SJCRH30 (cell line): ENCODE measurements around the gene SRSF3. TPM values are rescaled to one million over a fixed set of nuclear protein-coding genes. Genes with fewer than 3 reads are reported as not detected.

Source experiments
- DNase-seq, 2 experiments: peaks; one replicate each; pipeline ENCODE4 v3.0.0-alpha.2; 2015 to 2020
- H3K27ac ChIP-seq: fragments of 250-450 bp; sonication (Bioruptor Pico); 2 replicates; pipeline ENCODE4 v1.5.1; 2020; ENCODE audit warnings: mild to moderate bottlenecking, moderate library complexity
- H3K27me3 ChIP-seq: fragments of 250-450 bp; sonication (Bioruptor Pico); 2 replicates; pipeline ENCODE4 v1.5.1; 2020; ENCODE audit warnings: mild to moderate bottlenecking, moderate library complexity
- H3K36me3 ChIP-seq: fragments of 250-450 bp; sonication (Bioruptor Pico); 2 replicates; pipeline ENCODE4 v1.5.1; 2020; ENCODE audit warnings: mild to moderate bottlenecking, moderate library complexity
- H3K4me1 ChIP-seq: fragments of 250-450 bp; sonication (Bioruptor Pico); 2 replicates; pipeline ENCODE4 v1.5.1; 2020; ENCODE audit warnings: mild to moderate bottlenecking, moderate library complexity
- H3K4me3 ChIP-seq: fragments of 250-450 bp; sonication (Bioruptor Pico); 2 replicates; pipeline ENCODE4 v1.5.1; 2020; ENCODE audit warnings: mild to moderate bottlenecking, moderate library complexity
- H3K9me3 ChIP-seq: fragments of 250-450 bp; sonication (Bioruptor Pico); replicated peaks from 2 replicates; pipeline ENCODE4 v1.5.1; 2020; ENCODE audit warnings: mild to moderate bottlenecking, moderate library complexity
- total RNA-seq: library from RNA; depleted of rRNA; stranded (reverse); fragments of >200 nt; shearing (Covaris generic); gene quantifications from 2 replicates; pipeline ENCODE4 v1.2.3, GENCODE V29; 2014

The SRSF3 gene
- total RNA-seq, 1 experiment from 2014 or later = 493 TPM

DNA sequence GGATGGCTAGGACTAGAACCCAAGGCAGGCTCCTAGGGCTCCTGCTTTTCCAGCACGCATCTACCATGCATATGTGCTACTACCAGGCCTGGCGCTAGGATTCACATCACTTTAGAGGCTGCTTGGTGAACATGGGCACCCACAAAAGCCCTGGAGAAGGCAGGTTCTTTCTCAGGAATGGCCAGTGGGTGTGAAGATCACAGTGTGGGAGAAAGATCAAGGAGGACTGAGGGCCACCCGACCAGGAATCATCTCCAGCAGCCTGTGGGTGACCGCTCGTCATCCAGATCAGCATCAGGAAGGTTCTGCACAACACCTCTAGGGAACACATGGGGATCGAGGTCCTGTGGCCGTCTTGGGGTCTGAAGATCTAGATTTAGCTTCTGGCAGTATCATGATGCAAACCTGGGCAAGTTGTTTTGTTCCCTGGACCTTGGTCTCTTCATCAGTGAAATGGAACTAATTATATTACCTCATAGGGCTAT is 27.3 kb downstream of the SRSF3 start:
- Histone ChIP-seq H3K9me3 (no peaks in the 10 kb centered on the region), H3K27ac (no peak overlapping the region), H3K36me3 (no peaks in the 10 kb centered on the region), H3K4me1 (peaks cover 29% of the 10 kb centered on the region), H3K4me3 (no peak overlapping the region), H3K27me3 (no peaks in the 10 kb centered on the region)
- no peak for DNase-seq

DNA sequence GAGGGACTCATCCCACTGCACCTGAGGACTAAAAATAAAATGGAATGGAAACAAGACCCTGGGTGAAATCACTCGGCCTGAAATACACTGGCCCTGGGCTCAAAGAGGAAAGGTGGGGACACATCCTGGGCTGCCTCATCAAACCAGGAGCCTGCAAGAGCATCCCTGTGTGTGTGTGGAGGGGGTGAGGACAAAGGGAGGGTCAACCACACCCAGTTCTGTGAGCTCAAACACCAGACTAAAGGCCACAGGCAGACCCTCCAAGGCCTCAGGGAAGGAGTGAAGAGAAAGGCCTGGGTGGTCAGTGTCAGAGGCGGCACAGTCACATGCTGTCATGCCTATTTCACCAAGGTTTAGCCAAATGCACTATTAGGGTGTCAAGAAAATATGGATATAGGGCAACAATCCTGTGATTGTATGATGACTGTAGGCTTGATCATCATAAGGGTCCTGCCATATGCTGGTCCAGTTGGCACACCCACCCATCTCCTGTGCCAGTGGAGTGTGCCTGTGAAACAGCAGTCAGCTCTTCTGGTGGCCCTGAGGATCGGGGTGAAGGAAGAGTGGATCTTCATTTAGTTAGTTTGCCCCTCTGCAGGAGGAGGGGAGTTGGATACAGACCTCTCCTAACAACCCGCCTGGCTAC is 28.9 kb downstream of the SRSF3 start:
- H3K36me3 ChIP-seq = no peaks in the 10 kb centered on the region
- no peak overlapping the region for H3K27ac ChIP-seq
- H3K27me3 ChIP-seq = no peaks in the 10 kb centered on the region

DNA sequence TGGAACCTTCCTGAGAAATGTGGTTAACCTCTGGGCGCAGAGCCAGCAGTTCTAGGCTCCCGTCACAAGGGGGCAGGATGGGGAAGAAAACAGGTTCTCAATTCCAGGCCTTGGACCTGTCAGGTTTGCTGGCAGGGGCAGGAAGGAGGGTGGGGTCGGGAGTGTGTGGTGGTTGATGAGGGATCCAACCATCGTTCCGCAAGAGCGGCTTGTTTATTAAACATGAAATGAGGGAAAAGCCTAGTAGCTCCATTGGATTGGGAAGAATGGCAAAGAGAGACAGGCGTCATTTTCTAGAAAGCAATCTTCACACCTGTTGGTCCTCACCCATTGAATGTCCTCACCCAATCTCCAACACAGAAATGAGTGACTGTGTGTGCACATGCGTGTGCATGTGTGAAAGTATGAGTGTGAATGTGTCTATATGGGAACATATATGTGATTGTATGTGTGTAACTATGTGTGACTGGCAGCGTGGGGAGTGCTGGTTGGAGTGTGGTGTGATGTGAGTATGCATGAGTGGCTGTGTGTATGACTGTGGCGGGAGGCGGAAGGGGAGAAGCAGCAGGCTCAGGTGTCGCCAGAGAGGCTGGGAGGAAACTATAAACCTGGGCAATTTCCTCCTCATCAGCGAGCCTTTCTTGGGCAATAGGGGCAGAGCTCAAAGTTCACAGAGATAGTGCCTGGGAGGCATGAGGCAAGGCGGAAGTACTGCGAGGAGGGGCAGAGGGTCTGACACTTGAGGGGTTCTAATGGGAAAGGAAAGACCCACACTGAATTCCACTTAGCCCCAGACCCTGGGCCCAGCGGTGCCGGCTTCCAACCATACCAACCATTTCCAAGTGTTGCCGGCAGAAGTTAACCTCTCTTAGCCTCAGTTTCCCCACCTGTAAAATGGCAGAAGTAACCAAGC is 29.6 kb downstream of the SRSF3 start:
- no peak overlapping the region for H3K27ac ChIP-seq
- no peaks in the 10 kb centered on the region for H3K36me3 ChIP-seq
- DNase-seq = peak; percentile 79 to 91
- H3K4me1 ChIP-seq = peaks cover 27% of the 10 kb centered on the region
- H3K27me3 ChIP-seq = no peaks in the 10 kb centered on the region
- H3K4me3 ChIP-seq = no peak overlapping the region
- no peaks in the 10 kb centered on the region for H3K9me3 ChIP-seq

More for the DNA sequence above, 28.9 kb downstream of the SRSF3 start:
- H3K9me3 ChIP-seq = no peaks in the 10 kb centered on the region
- DNase-seq = no peak
- H3K4me3 ChIP-seq = no peak overlapping the region
- H3K4me1 ChIP-seq = peaks cover 27% of the 10 kb centered on the region

DNA sequence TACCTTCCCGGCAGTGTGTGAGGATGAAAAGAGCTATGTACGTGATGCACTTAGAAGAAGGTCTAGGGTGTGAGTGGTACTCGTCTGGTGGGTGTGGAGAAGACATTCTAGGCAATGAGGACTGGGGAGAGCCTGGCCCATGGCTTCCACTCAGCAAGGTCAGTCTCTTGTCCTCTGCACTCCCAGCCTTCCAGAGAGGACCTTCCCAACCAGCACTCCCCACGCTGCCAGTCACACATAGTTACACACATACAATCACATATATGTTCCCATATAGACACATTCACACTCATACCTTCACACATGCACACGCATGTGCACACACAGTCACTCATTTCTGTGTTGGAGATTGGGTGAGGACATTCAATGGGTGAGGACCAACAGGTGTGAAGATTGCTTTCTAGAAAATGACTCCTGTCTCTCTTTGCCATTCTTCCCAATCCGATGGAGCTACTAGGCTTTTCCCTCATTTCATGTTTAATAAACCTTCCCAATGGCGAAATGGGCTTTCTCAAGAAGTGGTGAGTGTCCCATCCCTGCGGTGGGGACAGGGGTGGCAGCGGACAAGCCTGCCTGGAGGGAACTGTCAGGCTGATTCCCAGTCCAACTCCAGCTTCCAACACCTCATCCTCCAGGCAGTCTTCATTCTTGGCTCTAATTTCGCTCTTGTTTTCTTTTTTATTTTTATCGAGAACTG is 30.4 kb downstream of the SRSF3 start:
- Histone ChIP-seq H3K4me1 (peaks cover 27% of the 10 kb centered on the region), H3K9me3 (no peaks in the 10 kb centered on the region), H3K4me3 (no peak overlapping the region), H3K27ac (peak overlapping the region; percentile 82), H3K36me3 (no peaks in the 10 kb centered on the region), H3K27me3 (no peaks in the 10 kb centered on the region)
- no peak for DNase-seq

DNA sequence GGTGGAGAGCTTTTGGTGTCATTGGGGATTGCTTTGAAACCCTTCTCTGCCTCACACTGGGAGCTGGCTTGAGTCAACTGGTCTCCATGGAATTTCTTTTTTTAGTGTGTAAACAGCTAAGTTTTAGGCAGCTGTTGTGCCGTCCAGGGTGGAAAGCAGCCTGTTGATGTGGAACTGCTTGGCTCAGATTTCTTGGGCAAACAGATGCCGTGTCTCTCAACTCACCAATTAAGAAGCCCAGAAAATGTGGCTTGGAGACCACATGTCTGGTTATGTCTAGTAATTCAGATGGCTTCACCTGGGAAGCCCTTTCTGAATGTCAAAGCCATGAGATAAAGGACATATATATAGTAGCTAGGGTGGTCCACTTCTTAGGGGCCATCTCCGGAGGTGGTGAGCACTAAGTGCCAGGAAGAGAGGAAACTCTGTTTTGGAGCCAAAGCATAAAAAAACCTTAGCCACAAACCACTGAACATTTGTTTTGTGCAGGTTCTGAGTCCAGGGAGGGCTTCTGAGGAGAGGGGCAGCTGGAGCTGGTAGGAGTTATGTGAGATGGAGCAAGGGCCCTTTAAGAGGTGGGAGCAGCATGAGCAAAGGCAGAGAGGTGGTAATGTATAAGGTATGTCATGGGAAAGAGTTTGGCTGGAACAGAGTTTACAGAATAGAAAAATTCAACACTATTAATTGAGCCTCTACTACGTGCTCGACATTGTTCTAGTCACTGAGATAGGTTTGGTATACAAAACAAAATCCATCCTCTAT is 31.2 kb downstream of the SRSF3 start:
- peaks cover 27% of the 10 kb centered on the region for H3K4me1 ChIP-seq
- H3K27me3 ChIP-seq = no peaks in the 10 kb centered on the region
- H3K4me3 ChIP-seq = no peak overlapping the region
- no peaks in the 10 kb centered on the region for H3K36me3 ChIP-seq
- peak overlapping the region; percentile 82 for H3K27ac ChIP-seq
- DNase-seq = peak; percentile 89 to 95
- H3K9me3 ChIP-seq = no peaks in the 10 kb centered on the region

DNA sequence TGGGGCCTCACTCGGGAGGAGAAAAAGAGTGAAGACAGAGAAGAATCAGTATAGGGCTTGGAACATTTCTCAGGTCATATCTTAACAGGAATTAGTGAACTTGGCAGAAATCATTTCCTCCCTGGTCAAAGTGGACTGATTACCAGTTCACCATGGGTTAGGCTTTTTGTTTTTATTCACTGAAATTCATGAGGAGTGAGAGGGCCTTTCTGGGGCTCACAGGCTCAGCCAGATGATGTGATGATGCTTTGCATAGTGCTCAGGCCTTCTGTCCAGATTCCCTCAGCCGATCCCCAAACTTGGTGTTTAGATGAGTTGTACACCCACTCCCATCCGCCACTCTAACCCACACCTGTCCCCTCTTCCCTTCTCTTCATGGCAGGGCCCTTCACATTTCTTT is 32.5 kb downstream of the SRSF3 start:
- DNase-seq = no peak
- Histone ChIP-seq H3K9me3 (no peaks in the 10 kb centered on the region), H3K36me3 (no peaks in the 10 kb centered on the region), H3K4me3 (no peak overlapping the region), H3K27ac (no peak overlapping the region), H3K4me1 (peaks cover 27% of the 10 kb centered on the region), H3K27me3 (no peaks in the 10 kb centered on the region)

DNA sequence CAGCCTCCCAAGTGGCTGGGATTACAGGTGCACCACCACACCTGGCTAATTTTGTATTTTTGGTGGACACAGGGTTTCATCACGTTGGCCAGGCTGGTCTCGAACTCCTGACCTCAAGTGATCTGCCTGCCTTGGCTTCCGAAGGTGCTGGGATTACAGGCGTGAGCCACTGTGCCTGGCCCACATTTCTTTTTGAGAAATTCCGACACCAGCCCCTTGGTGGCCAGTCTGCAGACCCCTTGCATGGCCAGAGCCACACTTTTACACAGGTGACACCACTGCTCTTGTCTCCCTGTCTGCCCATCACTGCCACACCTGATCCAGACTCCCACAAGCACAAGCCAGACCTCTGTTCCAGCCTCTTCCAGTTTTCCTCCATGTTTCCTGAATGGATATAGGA is 33.0 kb downstream of the SRSF3 start:
- no peaks in the 10 kb centered on the region for H3K9me3 ChIP-seq
- no peaks in the 10 kb centered on the region for H3K36me3 ChIP-seq
- H3K4me3 ChIP-seq = no peak overlapping the region
- no peak overlapping the region for H3K27ac ChIP-seq
- DNase-seq = no peak
- peaks cover 27% of the 10 kb centered on the region for H3K4me1 ChIP-seq
- H3K27me3 ChIP-seq = no peaks in the 10 kb centered on the region

GRCh38 chr6:36627801-36628246 is 33.7 kb downstream of the SRSF3 start:
- Histone ChIP-seq H3K4me1 (peaks cover 27% of the 10 kb centered on the region), H3K27ac (no peak overlapping the region)
- DNase-seq = peak in 1 of 2 experiments; percentile 54

DNA sequence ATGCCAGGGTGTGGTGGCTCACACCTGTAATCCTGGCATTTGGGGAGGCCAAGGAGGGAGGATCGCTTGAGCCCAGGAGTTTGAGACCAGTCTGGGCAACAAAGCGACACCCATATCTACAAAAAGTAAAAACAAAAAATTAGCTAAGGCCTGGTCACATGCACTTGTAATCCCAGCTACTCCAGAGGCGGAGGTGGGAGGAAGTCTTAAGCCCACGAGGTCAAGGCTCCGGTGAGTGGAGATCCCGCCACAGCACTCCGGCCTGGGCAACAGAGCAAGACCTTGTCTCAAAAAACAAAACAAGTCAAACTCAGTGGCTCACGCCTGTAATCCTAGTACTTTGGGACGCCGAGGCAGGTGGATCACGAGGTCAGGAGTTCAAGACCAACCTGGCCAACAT is 35.6 kb downstream of the SRSF3 start:
- DNase-seq = no peak
- peaks cover 24% of the 10 kb centered on the region for H3K4me1 ChIP-seq
- no peak overlapping the region for H3K4me3 ChIP-seq
- H3K36me3 ChIP-seq = no peaks in the 10 kb centered on the region
- no peaks in the 10 kb centered on the region for H3K9me3 ChIP-seq
- H3K27ac ChIP-seq = no peak overlapping the region
- H3K27me3 ChIP-seq = no peaks in the 10 kb centered on the region

More at GRCh38 chr6:36627801-36628246, 33.7 kb downstream of the SRSF3 start:
- Histone ChIP-seq H3K4me3 (no peak overlapping the region), H3K9me3 (no peaks in the 10 kb centered on the region), H3K27me3 (no peaks in the 10 kb centered on the region), H3K36me3 (no peaks in the 10 kb centered on the region)

GRCh38 chr6:36631326-36632011 is 37.3 kb downstream of the SRSF3 start:
- DNase-seq = peak in 1 of 2 experiments; percentile 30
- H3K9me3 ChIP-seq = no peaks in the 10 kb centered on the region
- H3K4me1 ChIP-seq = peaks cover 16% of the 10 kb centered on the region
- no peaks in the 10 kb centered on the region for H3K27me3 ChIP-seq
- H3K36me3 ChIP-seq = no peaks in the 10 kb centered on the region
- no peak overlapping the region for H3K4me3 ChIP-seq
- H3K27ac ChIP-seq = no peak overlapping the region

DNA sequence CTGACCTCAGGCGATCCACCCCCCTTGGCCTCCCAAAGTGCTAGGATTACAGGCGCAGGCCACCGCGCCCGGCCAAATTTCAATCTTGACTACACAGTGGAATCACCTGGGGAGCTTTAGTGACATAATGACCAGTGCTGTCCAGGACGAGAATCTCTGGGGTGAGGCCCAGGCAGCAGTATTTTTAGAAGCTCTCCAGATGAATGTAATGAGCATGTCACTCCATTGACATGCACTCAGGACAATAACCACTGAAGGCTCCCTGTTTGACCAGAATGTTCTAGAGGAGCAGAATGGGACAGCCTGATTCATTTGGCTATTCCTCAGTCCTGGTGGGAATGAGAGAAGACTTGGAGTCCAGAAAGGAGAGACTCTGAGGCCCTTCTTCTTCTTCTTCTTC is 39.2 kb downstream of the SRSF3 start:
- Histone ChIP-seq H3K27me3 (no peaks in the 10 kb centered on the region), H3K9me3 (no peaks in the 10 kb centered on the region), H3K4me1 (peaks cover 10% of the 10 kb centered on the region), H3K36me3 (no peaks in the 10 kb centered on the region), H3K27ac (no peak overlapping the region), H3K4me3 (no peak overlapping the region)
- no peak for DNase-seq

- H3K4me3 ChIP-seq = no peak overlapping the region
- no peaks in the 10 kb centered on the region for H3K27me3 ChIP-seq
- no peaks in the 10 kb centered on the region for H3K9me3 ChIP-seq
- peaks cover 10% of the 10 kb centered on the region for H3K4me1 ChIP-seq
- no peak overlapping the region for H3K27ac ChIP-seq
- DNase-seq = peak; percentile 53 to 75
- H3K36me3 ChIP-seq = no peaks in the 10 kb centered on the region
These were observed 39.8 kb downstream of the SRSF3 start for GRCh38 chr6:36633915-36634314.

GRCh38 chr6:36634317-36635108 is 40.4 kb downstream of the SRSF3 start:
- Histone ChIP-seq H3K27me3 (no peaks in the 10 kb centered on the region), H3K9me3 (no peaks in the 10 kb centered on the region), H3K36me3 (no peaks in the 10 kb centered on the region), H3K4me1 (peaks cover 10% of the 10 kb centered on the region), H3K4me3 (no peak overlapping the region), H3K27ac (no peak overlapping the region)
- DNase-seq = no peak
